Cardiac fibroblast (primary cell): Measurements from ENCODE around the gene ATP8A2.

Source experiments
- DNase-seq, 2 donors: peaks; one replicate each; pipeline versions ENCODE4 v3.0.0 to v3.0.0-alpha.2; 2010; ENCODE audit warnings: low read depth in 2 of 2
- H3K4me3 ChIP-seq, 2 donors: replicated peaks in 1 of 2; 1 replicate in 1 of 2; 2 replicates in 1 of 2; pipeline ENCODE4 v1.5.1; 2011; ENCODE audit warnings: low read depth in 2 of 2, low read length in 2 of 2, mild to moderate bottlenecking in 2 of 2, moderate library complexity in 1 of 2
- TF ChIP-seq, protein P1 (sequence below): IDR thresholded peaks from one replicate; pipeline ENCODE4 v1.5.1; 2011; ENCODE audit warnings: low read depth, mild to moderate bottlenecking, low read length, inconsistent platforms

ATP8A2 gene

DNA sequence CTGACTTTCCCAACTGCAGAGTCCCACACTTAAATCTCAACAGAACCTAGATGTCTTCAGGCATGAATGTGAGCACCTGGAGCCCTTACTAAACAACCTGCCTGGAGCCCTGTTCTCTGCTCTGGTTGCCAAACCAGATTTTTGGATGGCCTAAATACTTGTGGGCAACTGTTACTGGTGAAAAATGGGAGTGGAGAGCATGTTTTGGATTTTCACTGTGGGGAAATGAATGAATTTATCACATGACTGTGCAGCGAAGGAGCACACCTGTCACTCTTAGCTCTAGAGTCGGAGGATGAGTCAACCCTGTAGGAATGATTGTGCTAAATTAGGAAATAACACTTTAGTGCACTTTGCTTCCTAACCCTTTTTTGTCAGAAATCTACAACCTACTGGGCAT lies 649.7 kb downstream of the ATP8A2 start:
- DNase-seq: no peak
- TF ChIP-seq, protein P1, sequence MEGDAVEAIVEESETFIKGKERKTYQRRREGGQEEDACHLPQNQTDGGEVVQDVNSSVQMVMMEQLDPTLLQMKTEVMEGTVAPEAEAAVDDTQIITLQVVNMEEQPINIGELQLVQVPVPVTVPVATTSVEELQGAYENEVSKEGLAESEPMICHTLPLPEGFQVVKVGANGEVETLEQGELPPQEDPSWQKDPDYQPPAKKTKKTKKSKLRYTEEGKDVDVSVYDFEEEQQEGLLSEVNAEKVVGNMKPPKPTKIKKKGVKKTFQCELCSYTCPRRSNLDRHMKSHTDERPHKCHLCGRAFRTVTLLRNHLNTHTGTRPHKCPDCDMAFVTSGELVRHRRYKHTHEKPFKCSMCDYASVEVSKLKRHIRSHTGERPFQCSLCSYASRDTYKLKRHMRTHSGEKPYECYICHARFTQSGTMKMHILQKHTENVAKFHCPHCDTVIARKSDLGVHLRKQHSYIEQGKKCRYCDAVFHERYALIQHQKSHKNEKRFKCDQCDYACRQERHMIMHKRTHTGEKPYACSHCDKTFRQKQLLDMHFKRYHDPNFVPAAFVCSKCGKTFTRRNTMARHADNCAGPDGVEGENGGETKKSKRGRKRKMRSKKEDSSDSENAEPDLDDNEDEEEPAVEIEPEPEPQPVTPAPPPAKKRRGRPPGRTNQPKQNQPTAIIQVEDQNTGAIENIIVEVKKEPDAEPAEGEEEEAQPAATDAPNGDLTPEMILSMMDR: no peak
- no peak overlapping the region for H3K4me3 ChIP-seq

DNA sequence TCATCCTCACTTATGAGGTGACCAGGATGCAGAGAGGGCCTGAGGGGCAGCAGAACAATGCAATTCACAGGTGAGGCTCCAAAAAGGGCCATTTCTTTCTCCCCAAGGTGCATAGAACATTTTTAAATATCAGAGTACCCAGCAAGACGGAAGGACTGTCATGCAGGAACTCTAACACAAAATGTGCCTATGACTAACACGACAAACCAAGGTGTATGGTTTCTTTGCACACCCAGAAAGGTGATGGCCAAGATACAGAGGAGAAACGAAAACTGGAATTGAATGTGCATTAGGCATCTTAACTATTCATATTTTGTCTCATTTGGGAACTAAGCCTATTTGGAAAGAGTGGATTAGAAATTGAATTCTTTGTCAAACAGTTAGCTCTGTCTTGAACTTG lies 650.2 kb downstream of the ATP8A2 start:
- TF ChIP-seq, protein P1: no peak
- no peak for DNase-seq
- H3K4me3 ChIP-seq: no peak overlapping the region

DNA sequence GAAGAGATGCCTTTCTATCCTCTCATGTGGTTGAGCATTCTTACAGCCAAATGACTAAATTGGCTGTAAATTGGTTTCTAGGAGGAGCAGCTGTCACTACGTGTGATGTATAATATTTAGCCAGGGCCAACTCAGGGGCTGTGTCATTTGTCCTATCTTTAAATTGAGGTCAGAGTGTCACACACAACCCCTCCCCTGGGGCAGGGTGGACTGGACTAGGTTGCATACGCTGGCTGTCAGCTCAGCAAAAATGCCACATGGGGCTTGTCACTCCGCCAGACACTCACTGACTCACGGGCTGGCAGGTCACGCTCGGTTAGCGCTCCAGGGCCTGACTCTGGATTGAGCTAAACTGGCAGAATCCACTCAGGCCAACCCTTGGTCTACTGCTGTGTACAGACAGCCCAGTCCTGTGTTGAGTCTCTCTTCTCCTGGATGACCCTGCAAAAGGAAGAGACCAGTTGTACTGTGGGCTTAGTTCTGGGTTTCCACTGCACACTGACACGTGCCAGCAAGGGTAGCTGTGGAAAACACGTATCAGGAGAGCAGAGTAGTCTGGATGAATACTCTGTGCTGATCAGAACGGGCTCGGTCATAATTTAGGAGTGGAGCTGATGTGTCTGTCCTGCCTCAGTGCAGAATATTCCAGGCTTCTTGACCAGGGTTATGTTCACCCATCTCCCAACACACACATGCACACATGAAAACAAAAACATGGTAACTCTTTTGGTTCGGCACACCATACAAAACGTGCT lies 650.9 kb downstream of the ATP8A2 start:
- H3K4me3 ChIP-seq: no peak overlapping the region
- peak; percentile 58 to 74 for DNase-seq
- TF ChIP-seq, protein P1: no peak

DNA sequence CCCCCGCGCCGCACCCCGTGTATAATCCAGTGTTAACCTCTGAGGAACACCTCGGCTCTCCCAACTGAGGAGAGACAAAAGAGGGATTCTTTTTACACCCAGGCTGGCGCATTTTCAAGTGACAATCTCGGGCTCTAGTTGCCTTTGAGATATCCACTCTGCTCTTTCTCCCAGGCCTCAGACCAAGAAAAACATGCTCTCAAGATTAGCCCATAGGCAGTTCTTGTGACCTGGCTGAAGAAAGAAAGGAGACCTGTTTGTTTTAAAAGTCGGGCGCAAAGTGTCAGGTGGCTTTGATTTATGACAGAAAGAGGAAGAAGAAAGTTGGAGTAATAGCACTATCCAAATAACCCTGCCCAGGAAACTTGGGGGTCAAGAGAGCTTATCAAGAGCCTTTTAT lies 652.8 kb downstream of the ATP8A2 start:
- peak in 1 of 2 donors; percentile 59 for DNase-seq
- TF ChIP-seq, protein P1: no peak
- H3K4me3 ChIP-seq: no peak overlapping the region

DNA sequence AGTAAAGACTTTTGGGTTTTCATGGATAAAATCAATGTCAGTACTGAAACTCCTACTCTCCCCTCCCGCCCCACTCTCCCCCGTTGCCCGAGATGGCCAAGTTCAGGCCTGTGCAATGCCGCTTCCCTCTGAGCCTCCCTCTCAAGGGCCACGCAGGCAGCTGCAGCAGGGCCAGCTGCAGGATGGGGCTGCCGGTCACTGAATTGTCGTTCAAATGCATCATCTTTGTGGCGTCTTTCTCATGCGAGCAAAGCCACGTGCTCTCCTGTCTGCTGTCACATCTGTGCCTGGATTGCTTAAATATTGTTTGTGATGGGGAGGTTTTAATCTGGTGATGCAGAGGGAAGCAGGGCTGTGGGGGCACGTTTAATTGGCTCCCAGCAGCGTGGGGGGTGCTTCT lies 653.4 kb downstream of the ATP8A2 start:
- H3K4me3 ChIP-seq: no peak overlapping the region
- TF ChIP-seq, protein P1: no peak
- DNase-seq: no peak

DNA sequence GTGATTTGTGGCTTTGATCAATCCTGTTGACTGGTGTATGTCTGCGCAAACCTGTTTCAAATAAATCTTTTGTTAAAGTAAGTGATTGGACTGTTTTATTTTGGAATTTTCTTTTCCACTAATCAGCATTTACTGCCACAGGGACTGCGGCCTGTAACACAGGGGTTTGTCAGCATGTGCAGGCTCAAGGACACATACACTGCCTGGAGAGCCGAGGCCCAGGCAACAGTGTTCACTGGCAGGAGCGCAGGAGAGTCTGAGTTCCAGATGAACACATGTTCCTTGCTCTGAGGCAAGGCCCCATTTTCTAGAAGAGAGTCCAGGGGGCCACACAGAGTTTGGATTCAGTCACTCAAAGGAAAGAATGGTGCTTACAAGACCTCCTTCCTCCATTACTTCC lies 654.0 kb downstream of the ATP8A2 start:
- H3K4me3 ChIP-seq: no peak overlapping the region
- no peak for DNase-seq
- TF ChIP-seq, protein P1: no peak

DNA sequence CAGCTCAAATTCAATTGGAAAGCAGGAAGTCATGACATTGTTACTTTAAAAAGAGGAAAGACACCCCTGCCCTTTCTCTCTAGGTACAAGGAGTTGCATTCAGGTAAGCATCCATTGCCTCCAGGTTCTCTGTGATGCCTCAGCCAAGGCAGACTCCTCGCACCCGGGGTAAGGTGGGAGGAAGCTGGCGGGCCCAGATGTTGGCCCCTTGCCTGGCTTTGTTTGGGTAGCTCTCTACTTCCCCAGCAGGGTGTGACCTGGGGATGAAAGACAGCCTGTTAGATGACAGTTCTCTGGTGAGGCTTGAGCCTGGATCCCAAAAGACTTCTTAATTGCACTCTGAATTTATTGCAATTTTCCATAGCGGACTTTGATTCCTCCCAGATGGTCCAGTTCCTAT lies 654.4 kb downstream of the ATP8A2 start:
- no peak for DNase-seq
- TF ChIP-seq, protein P1: no peak
- H3K4me3 ChIP-seq: no peak overlapping the region
